HEK293 (cell line): ENCODE results near the gene NCLN.

Source experiments
- CTCF ChIA-PET: fragments of 350-600 bp; formaldehyde crosslinking; extraction: SDS; loops from one replicate; lab custom pipeline; 2021; ENCODE audit warnings: antibody characterized with exemption; lab: Yijun Ruan, JAX
- POLR2A ChIA-PET: fragments of 300-600 bp; formaldehyde crosslinking; extraction: SDS; loops from one replicate; lab custom pipeline; 2020; ENCODE audit warnings: antibody characterized with exemption, inconsistent platforms; lab: Yijun Ruan, JAX
- H3K27ac ChIP-seq: fragments of 200-500 bp; sonication (Bioruptor generic); 2 replicates; pipeline ENCODE4 v1.5.1; 2014; ENCODE audit warnings: low read depth, low read length, control low read depth, inconsistent platforms; ENCODE audit errors: extremely low read depth
- H3K36me3 ChIP-seq, 2 experiments: fragments of 200-500 bp in 1 of 2; sonication (Bioruptor generic) in 1 of 2; 1 replicate in 1 of 2; 2 replicates in 1 of 2; pipeline ENCODE4 v1.5.1; 2014 to 2017; ENCODE audit warnings: inconsistent platforms in 2 of 2, low read length in 2 of 2; ENCODE audit not compliant: control insufficient read depth in 2 of 2, insufficient read depth in 1 of 2
- H3K4me1 ChIP-seq: fragments of 200-500 bp; sonication (Bioruptor generic); 2 replicates; pipeline ENCODE4 v1.5.1; 2014; ENCODE audit warnings: mild to moderate bottlenecking, low read length, inconsistent platforms; ENCODE audit not compliant: control insufficient read depth, insufficient read depth
- H3K4me3 ChIP-seq: 2 replicates; pipeline ENCODE4 v1.5.1; 2011; ENCODE audit warnings: low read depth, mild to moderate bottlenecking, control low read depth, low read length, moderate library complexity
- H3K9me3 ChIP-seq: fragments of 200-500 bp; sonication (Bioruptor generic); 2 replicates; pipeline ENCODE4 v1.5.1; 2014; ENCODE audit warnings: low read depth, low read length, inconsistent platforms; ENCODE audit not compliant: control insufficient read depth, insufficient read depth
- KLF7 ChIP-seq: fragments of 450-650 bp; formaldehyde crosslinking; IDR thresholded peaks from 2 replicates; pipeline ENCODE4 v1.5.1; 2016; ENCODE audit warnings: missing biosample characterization, missing genetic modification characterization, borderline replicate concordance
- MEIS1 ChIP-seq: sonication (generic); formaldehyde crosslinking; IDR thresholded peaks from 2 replicates; pipeline ENCODE4 v1.8.1; 2022; ENCODE audit warnings: missing genetic modification reagents, mild to moderate bottlenecking, borderline replicate concordance
- OVOL3 ChIP-seq: fragments of 450-650 bp; formaldehyde crosslinking; IDR thresholded peaks from 2 replicates; pipeline ENCODE4 v1.5.1; 2016; ENCODE audit warnings: missing biosample characterization, missing genetic modification characterization
- SP3 ChIP-seq: fragments of 450-650 bp; formaldehyde crosslinking; IDR thresholded peaks from 2 replicates; pipeline ENCODE4 v1.5.1; 2016; ENCODE audit warnings: missing biosample characterization, missing genetic modification characterization
- TRIM28 ChIP-seq: IDR thresholded peaks from 2 replicates; pipeline ENCODE4 v1.6.1; 2011; ENCODE audit warnings: low read length, control low read depth, borderline replicate concordance
- ZEB2 ChIP-seq: fragments of 450-650 bp; formaldehyde crosslinking; IDR thresholded peaks from 2 replicates; pipeline ENCODE4 v1.5.1; 2016; ENCODE audit warnings: missing biosample characterization, missing genetic modification characterization
- ZFHX2 ChIP-seq: fragments of 450-650 bp; formaldehyde crosslinking; conservative IDR thresholded peaks from 2 replicates; pipeline ENCODE4 v1.5.1; 2016; ENCODE audit warnings: missing biosample characterization, missing genetic modification characterization
- ZNF121 ChIP-seq: fragments of 450-650 bp; formaldehyde crosslinking; IDR thresholded peaks from 2 replicates; pipeline ENCODE4 v1.5.1; 2016; ENCODE audit warnings: missing biosample characterization, missing genetic modification characterization
- ZNF133 ChIP-seq: fragments of 450-650 bp; formaldehyde crosslinking; IDR thresholded peaks from 2 replicates; pipeline ENCODE4 v1.5.1; 2016; ENCODE audit warnings: missing biosample characterization, missing genetic modification characterization
- ZNF174 ChIP-seq: fragments of 450-650 bp; formaldehyde crosslinking; IDR thresholded peaks from 2 replicates; pipeline ENCODE4 v1.5.0; 2017; ENCODE audit warnings: missing biosample characterization, mild to moderate bottlenecking, missing genetic modification characterization
- ZNF223 ChIP-seq: fragments of 450-650 bp; formaldehyde crosslinking; IDR thresholded peaks from 2 replicates; pipeline ENCODE4 v1.5.1; 2016; ENCODE audit warnings: missing biosample characterization, missing genetic modification characterization
- ZNF311 ChIP-seq: fragments of 450-650 bp; formaldehyde crosslinking; IDR thresholded peaks from 2 replicates; pipeline ENCODE4 v1.5.1; 2017; ENCODE audit warnings: missing biosample characterization, missing genetic modification characterization, borderline replicate concordance
- ZNF341 ChIP-seq: fragments of 450-650 bp; formaldehyde crosslinking; IDR thresholded peaks from 2 replicates; pipeline ENCODE4; 2016; ENCODE audit warnings: low read depth, missing biosample characterization, missing genetic modification characterization
- ZNF37A ChIP-seq: fragments of 450-650 bp; IDR thresholded peaks from 2 replicates; pipeline ENCODE4 v1.5.1; 2018; ENCODE audit warnings: missing biosample characterization, missing genetic modification characterization
- ZNF426 ChIP-seq: fragments of 450-650 bp; formaldehyde crosslinking; IDR thresholded peaks from 2 replicates; pipeline ENCODE4 v1.5.1; 2017; ENCODE audit warnings: missing biosample characterization, missing genetic modification characterization, mild to moderate bottlenecking, inconsistent platforms, moderate library complexity
- ZNF48 ChIP-seq: fragments of 450-650 bp; formaldehyde crosslinking; IDR thresholded peaks from 2 replicates; pipeline ENCODE4 v1.5.1; 2016; ENCODE audit warnings: missing biosample characterization, missing genetic modification characterization
- ZNF501 ChIP-seq: fragments of 450-650 bp; formaldehyde crosslinking; IDR thresholded peaks from 2 replicates; pipeline ENCODE4 v1.5.1; 2016; ENCODE audit warnings: missing biosample characterization, missing genetic modification characterization
- ZNF555 ChIP-seq: fragments of 450-650 bp; formaldehyde crosslinking; conservative IDR thresholded peaks from 2 replicates; pipeline ENCODE4 v1.5.1; 2017; ENCODE audit warnings: missing biosample characterization, mild to moderate bottlenecking, missing genetic modification characterization, inconsistent platforms
- ZNF560 ChIP-seq: fragments of 450-650 bp; formaldehyde crosslinking; IDR thresholded peaks from 2 replicates; pipeline ENCODE4 v1.5.1; 2017; ENCODE audit warnings: missing biosample characterization, missing genetic modification characterization, borderline replicate concordance
- ZNF571 ChIP-seq: fragments of 450-650 bp; formaldehyde crosslinking; IDR thresholded peaks from 2 replicates; pipeline ENCODE4 v1.5.0; 2017; ENCODE audit warnings: missing biosample characterization, missing genetic modification characterization
- ZNF624 ChIP-seq: fragments of 450-650 bp; formaldehyde crosslinking; IDR thresholded peaks from 2 replicates; pipeline ENCODE4 v1.5.1; 2017; ENCODE audit warnings: missing biosample characterization, missing genetic modification characterization
- ZNF664 ChIP-seq: fragments of 450-650 bp; formaldehyde crosslinking; IDR thresholded peaks from 2 replicates; pipeline ENCODE4 v1.5.1; 2016; ENCODE audit warnings: missing biosample characterization, missing genetic modification characterization
- ZNF677 ChIP-seq: fragments of 450-650 bp; IDR thresholded peaks from 2 replicates; pipeline ENCODE4 v1.5.0; 2018; ENCODE audit warnings: missing biosample characterization, mild to moderate bottlenecking, missing genetic modification characterization, moderate library complexity
- ZNF777 ChIP-seq: fragments of 450-650 bp; formaldehyde crosslinking; IDR thresholded peaks from 2 replicates; pipeline ENCODE4 v1.5.1; 2017; ENCODE audit warnings: missing biosample characterization, missing genetic modification characterization, borderline replicate concordance
- ZNF791 ChIP-seq: fragments of 450-650 bp; formaldehyde crosslinking; IDR thresholded peaks from 2 replicates; pipeline ENCODE4 v1.5.1; 2016; ENCODE audit warnings: missing biosample characterization, missing genetic modification characterization
- TF ChIP-seq, protein P1 (sequence below): fragments of 450-650 bp; formaldehyde crosslinking; IDR thresholded peaks from 2 replicates; pipeline ENCODE4 v1.5.1; 2017; ENCODE audit warnings: missing biosample characterization, missing genetic modification characterization
- TF ChIP-seq, protein P2 (sequence below): fragments of 450-650 bp; formaldehyde crosslinking; IDR thresholded peaks from 2 replicates; pipeline ENCODE4; 2016; ENCODE audit warnings: missing biosample characterization, missing genetic modification characterization
- TF ChIP-seq, protein P3 (sequence below): fragments of 450-650 bp; formaldehyde crosslinking; IDR thresholded peaks from 2 replicates; pipeline ENCODE4 v1.5.1; 2016; ENCODE audit warnings: missing biosample characterization, missing genetic modification characterization
- TF ChIP-seq, protein P4 (sequence below): fragments of 450-650 bp; formaldehyde crosslinking; IDR thresholded peaks from 2 replicates; pipeline ENCODE4 v1.5.1; 2016; ENCODE audit warnings: missing biosample characterization, missing genetic modification characterization
- TF ChIP-seq, protein P5 (sequence below): fragments of 450-650 bp; formaldehyde crosslinking; IDR thresholded peaks from 2 replicates; pipeline ENCODE4 v1.5.0; 2017; ENCODE audit warnings: missing biosample characterization, missing genetic modification characterization, borderline replicate concordance

NCLN gene

DNA sequence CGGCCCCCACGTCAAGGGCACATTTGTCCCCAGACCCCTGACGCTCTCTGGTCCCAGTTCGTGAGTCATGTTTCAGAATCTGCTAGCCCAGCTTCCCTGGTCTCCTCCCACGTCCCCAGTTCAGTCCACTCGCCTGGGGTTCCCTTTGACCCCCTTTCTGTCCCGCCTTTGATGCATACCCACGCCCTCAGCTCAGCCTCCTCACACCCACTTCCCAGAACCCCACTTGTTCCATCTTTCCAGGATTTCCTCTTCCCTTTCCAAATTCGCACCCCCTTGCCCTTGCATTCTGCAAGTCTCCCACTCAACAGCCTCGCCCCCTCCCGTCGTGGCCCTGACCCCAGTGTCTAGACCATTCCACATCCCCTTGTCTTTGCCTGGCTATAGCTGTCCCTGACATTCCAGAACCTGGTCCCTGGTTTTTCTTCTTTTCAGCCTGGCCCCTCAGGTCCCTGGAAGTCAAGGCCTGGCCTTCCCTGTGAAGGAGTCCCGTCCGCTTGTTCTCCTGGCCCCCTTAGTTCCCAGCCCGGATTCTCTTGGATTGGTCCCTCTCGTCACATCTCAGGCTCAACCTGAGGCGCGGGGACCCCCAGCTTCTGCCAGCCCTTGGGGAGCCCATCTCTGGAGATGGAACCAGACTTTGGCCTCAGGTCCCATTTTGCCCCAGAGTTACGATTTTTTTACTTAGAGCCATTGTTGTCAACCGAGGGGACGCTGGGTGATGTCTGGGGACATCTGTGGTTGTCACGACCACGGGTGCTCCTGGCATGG is 1.3 kb downstream of the NCLN start:
- CTCF ChIA-PET, result interaction anchor here (0.6 to 0.9 kb wide), 2 partner anchors 23 to 231 kb away, joined by 3 to 4 read pairs; no protein-coding TSS in a partner anchor
- H3K4me3 ChIP-seq, result peak overlapping the region; percentile 98
- no peaks in the 10 kb centered on the region for H3K9me3 ChIP-seq
- POLR2A ChIA-PET, result interaction anchor here (0.5 to 1.3 kb wide), 3 partner anchors 35 to 1992 kb away, joined by 3 to 5 read pairs (median 4); no protein-coding TSS in a partner anchor
- H3K4me1 ChIP-seq, result peaks cover 5% of the 10 kb centered on the region
- H3K36me3 ChIP-seq, result peaks cover 0 to 33% of the 10 kb centered on the region in 2 experiments; a peak in 1 of 3 replicates
- H3K27ac ChIP-seq, result peak overlapping the region; percentile 35; the same call in 1 of the 2 replicates
- TF ChIP-seq ZNF341 (tag by site-specific recombination), result no peak
- no peak for TF ChIP-seq ZEB2 (tag by site-specific recombination)
- TF ChIP-seq ZNF624 (tag by site-specific recombination), result no peak
- TF ChIP-seq, protein P1, sequence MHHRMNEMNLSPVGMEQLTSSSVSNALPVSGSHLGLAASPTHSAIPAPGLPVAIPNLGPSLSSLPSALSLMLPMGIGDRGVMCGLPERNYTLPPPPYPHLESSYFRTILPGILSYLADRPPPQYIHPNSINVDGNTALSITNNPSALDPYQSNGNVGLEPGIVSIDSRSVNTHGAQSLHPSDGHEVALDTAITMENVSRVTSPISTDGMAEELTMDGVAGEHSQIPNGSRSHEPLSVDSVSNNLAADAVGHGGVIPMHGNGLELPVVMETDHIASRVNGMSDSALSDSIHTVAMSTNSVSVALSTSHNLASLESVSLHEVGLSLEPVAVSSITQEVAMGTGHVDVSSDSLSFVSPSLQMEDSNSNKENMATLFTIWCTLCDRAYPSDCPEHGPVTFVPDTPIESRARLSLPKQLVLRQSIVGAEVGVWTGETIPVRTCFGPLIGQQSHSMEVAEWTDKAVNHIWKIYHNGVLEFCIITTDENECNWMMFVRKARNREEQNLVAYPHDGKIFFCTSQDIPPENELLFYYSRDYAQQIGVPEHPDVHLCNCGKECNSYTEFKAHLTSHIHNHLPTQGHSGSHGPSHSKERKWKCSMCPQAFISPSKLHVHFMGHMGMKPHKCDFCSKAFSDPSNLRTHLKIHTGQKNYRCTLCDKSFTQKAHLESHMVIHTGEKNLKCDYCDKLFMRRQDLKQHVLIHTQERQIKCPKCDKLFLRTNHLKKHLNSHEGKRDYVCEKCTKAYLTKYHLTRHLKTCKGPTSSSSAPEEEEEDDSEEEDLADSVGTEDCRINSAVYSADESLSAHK, result no peak
- no peak for TF ChIP-seq TRIM28
- no peak for TF ChIP-seq ZNF501 (tag by site-specific recombination)
- 0 out of 2 replicates have a peak, but pooled peaks have one; percentile 12 for TF ChIP-seq SP3 (tag by site-specific recombination)
- TF ChIP-seq ZNF48 (tag by site-specific recombination), result no peak
- TF ChIP-seq ZNF560 (tag by site-specific recombination), result no peak
- TF ChIP-seq ZNF133 (tag by site-specific recombination), result no peak
- no peak for TF ChIP-seq ZNF311
- TF ChIP-seq ZNF426 (tag by site-specific recombination), result no peak
- TF ChIP-seq ZFHX2, result peak; percentile 95
- TF ChIP-seq, protein P2, sequence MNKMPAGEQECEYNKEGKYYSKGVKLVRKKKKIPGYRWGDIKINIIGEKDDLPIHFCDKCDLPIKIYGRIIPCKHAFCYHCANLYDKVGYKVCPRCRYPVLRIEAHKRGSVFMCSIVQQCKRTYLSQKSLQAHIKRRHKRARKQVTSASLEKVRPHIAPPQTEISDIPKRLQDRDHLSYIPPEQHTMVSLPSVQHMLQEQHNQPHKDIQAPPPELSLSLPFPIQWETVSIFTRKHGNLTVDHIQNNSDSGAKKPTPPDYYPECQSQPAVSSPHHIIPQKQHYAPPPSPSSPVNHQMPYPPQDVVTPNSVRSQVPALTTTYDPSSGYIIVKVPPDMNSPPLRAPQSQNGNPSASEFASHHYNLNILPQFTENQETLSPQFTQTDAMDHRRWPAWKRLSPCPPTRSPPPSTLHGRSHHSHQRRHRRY (tag by site-specific recombination), result no peak
- TF ChIP-seq, protein P3, sequence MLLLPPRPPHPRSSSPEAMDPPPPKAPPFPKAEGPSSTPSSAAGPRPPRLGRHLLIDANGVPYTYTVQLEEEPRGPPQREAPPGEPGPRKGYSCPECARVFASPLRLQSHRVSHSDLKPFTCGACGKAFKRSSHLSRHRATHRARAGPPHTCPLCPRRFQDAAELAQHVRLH (tag by site-specific recombination), result no peak
- no peak for TF ChIP-seq ZNF37A (tag by site-specific recombination)
- TF ChIP-seq, protein P4, sequence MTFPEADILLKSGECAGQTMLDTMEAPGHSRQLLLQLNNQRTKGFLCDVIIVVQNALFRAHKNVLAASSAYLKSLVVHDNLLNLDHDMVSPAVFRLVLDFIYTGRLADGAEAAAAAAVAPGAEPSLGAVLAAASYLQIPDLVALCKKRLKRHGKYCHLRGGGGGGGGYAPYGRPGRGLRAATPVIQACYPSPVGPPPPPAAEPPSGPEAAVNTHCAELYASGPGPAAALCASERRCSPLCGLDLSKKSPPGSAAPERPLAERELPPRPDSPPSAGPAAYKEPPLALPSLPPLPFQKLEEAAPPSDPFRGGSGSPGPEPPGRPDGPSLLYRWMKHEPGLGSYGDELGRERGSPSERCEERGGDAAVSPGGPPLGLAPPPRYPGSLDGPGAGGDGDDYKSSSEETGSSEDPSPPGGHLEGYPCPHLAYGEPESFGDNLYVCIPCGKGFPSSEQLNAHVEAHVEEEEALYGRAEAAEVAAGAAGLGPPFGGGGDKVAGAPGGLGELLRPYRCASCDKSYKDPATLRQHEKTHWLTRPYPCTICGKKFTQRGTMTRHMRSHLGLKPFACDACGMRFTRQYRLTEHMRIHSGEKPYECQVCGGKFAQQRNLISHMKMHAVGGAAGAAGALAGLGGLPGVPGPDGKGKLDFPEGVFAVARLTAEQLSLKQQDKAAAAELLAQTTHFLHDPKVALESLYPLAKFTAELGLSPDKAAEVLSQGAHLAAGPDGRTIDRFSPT, result 0 out of 2 replicates have a peak, but pooled peaks have one; percentile 2
- no peak for TF ChIP-seq ZNF571 (tag by site-specific recombination)
- no peak for TF ChIP-seq KLF7 (tag by site-specific recombination)
- TF ChIP-seq ZNF791 (tag by site-specific recombination), result no peak
- TF ChIP-seq ZNF664 (tag by site-specific recombination), result no peak
- TF ChIP-seq ZNF777 (tag by site-specific recombination), result no peak
- TF ChIP-seq ZNF174 (tag by site-specific recombination), result no peak
- TF ChIP-seq, protein P5, sequence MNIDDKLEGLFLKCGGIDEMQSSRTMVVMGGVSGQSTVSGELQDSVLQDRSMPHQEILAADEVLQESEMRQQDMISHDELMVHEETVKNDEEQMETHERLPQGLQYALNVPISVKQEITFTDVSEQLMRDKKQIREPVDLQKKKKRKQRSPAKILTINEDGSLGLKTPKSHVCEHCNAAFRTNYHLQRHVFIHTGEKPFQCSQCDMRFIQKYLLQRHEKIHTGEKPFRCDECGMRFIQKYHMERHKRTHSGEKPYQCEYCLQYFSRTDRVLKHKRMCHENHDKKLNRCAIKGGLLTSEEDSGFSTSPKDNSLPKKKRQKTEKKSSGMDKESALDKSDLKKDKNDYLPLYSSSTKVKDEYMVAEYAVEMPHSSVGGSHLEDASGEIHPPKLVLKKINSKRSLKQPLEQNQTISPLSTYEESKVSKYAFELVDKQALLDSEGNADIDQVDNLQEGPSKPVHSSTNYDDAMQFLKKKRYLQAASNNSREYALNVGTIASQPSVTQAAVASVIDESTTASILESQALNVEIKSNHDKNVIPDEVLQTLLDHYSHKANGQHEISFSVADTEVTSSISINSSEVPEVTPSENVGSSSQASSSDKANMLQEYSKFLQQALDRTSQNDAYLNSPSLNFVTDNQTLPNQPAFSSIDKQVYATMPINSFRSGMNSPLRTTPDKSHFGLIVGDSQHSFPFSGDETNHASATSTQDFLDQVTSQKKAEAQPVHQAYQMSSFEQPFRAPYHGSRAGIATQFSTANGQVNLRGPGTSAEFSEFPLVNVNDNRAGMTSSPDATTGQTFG (tag by site-specific recombination), result no peak
- TF ChIP-seq MEIS1 (CRISPR knock-in tag), result no peak
- no peak for TF ChIP-seq ZNF121 (tag by site-specific recombination)
- no peak for TF ChIP-seq OVOL3 (tag by site-specific recombination)
- no peak for TF ChIP-seq ZNF677
- TF ChIP-seq ZNF555 (tag by site-specific recombination), result no peak
- TF ChIP-seq ZNF223 (tag by site-specific recombination), result no peak
